ENCODE data around the gene CPNE7. TPM values are rescaled to one million over a fixed set of nuclear protein-coding genes. Genes with fewer than 3 reads are reported as not detected.
"Not testable (repeated sequence)": the region's sequence is repeated elsewhere in the genome, so short reads cannot be mapped to it uniquely, and the experiment has no call there.

Gene CPNE7
- total RNA-seq, 2 donors from 2014 or later: 4.7 to 8.2 TPM

DNA sequence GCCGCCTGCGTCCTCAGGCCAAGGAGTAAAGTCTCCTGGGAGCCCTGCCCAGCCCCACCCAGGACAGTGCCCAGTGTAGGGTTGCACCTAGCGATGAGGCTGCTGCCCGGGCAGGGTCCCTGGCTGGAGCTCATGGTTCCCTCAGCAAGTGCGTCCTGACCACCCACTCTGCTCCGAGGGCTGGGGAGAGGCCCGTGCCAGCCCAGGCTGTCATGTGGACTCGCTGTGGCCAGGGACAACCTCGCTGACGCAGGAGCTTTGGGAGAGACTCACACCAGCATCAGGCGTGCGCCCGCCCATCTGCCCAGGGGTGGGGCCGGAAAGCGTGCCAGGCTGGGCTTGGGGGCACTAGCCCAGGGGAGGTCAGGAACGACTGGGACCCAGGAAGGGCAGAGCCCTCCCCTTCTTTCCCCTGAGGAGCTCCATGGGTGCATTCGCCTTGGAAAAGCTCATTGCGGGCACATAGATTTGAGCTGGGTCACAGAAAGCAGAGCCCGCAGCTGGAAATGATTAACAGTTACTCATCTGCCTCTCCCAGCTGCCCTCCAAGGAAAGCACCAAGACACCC is 57.6 kb downstream of the CPNE7 start:
- no peaks in the 10 kb centered on the region for H3K9me3 ChIP-seq (ENCODE audit: control insufficient read depth, low read length, poor library complexity, severe bottlenecking)
- no peaks in the 10 kb centered on the region for H3K27me3 Mint-ChIP-seq
- DNase-seq (no peak), ATAC-seq (no peak)
- H3K4me1 Mint-ChIP-seq: no peaks in the 10 kb centered on the region
- no peaks in the 10 kb centered on the region for H3K36me3 Mint-ChIP-seq (ENCODE audit: low read depth)
- no peak overlapping the region for H3K27ac Mint-ChIP-seq
- H3K4me3 Mint-ChIP-seq: no peak overlapping the region

DNA sequence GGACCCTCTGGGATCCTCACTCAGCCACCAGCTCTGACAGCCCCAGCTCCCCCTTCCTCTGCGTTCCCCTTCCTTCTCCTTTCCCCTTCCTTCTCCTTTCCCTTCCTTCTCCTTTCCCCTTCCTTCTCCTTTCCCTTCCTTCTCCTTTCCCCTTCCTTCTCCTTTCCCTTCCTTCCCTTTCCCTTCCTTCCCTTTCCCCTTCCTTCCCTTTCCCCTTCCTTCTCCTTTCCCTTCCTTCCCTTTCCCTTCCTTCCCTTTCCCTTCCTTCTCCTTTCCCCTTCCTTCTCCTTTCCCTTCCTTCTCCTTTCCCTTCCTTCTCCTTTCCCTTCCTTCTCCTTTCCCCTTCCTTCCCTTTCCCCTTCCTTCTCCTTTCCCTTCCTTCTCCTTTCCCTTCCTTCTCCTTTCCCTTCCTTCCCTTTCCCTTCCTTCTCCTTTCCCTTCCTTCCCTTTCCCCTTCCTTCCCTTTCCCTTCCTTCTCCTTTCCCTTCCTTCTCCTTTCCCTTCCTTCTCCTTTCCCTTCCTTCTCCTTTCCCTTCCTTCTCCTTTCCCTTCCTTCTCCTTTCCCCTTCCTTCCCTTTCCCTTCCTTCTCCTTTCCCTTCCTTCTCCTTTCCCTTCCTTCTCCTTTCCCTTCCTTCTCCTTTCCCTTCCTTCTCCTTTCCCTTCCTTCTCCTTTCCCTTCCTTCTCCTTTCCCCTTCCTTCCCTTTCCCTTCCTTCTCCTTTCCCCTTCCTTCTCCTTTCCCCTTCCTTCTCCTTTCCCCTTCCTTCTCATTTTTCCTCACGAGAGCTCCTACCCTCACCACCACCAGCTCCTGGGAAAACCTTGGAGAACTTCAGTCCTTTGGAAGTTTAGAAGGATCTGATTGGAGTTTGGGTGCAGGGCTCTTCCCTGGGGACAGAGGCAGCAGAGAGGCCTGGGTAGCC is 59.2 kb downstream of the CPNE7 start:
- H3K27ac Mint-ChIP-seq; H3K4me3 Mint-ChIP-seq; DNase-seq; H3K9me3 ChIP-seq (ENCODE audit: control insufficient read depth, low read length, poor library complexity, severe bottlenecking); H3K4me1 Mint-ChIP-seq; ATAC-seq; H3K27me3 Mint-ChIP-seq; H3K36me3 Mint-ChIP-seq (ENCODE audit: low read depth): not testable (repeated sequence)

DNA sequence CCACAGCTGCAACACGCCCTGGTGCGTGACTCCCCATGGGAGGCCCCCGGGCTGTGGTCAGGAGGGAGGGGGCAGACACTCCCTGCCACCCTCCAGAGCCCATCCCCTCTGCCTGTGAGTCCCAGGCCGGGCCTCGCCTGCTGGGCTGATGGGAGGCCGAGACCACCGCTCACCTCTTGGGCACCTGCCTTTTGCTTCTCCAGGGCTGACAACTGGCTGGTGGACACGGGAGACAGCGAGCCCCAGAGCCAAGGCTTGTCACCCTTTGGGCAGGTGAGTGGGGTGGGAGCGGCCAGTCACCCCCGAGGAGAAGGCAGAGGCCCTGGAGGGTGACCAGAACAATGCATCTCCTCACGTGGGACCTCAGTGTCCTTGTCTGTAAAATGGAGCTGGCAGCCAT is 61.1 kb downstream of the CPNE7 start:
- H3K4me3 Mint-ChIP-seq: no peak overlapping the region
- ATAC-seq (no peak), DNase-seq (no peak)
- no peak overlapping the region for H3K27ac Mint-ChIP-seq
- H3K36me3 Mint-ChIP-seq (ENCODE audit: low read depth): no peaks in the 10 kb centered on the region
- H3K9me3 ChIP-seq (ENCODE audit: control insufficient read depth, low read length, poor library complexity, severe bottlenecking): no peaks in the 10 kb centered on the region
- peaks cover 9% of the 10 kb centered on the region for H3K4me1 Mint-ChIP-seq
- no peaks in the 10 kb centered on the region for H3K27me3 Mint-ChIP-seq

DNA sequence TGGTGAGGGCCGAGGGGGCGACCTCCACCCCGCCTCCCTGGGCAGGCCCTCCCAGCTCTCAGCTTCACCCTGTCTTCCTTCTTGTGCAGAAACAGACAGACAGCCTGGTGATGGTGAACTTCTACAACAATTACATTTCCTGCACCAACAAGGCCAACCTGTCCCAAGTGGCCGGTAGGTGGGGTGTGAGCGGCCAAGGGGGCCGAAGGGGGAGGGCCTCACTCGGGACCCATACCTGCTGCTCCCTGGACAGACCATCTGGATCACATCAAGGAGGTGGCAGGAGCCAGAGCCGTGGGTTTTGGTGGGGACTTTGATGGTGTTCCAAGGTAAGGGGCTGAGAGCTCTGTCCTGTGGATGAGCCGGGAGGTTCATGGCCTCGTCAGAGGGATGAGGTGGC is 61.8 kb downstream of the CPNE7 start:
- Mint-ChIP-seq H3K27ac (no peak overlapping the region), H3K4me1 (peaks cover 9% of the 10 kb centered on the region), H3K4me3 (no peak overlapping the region), H3K27me3 (no peaks in the 10 kb centered on the region), H3K36me3 (ENCODE audit: low read depth) (no peaks in the 10 kb centered on the region)
- no peak for DNase-seq
- ATAC-seq: no peak
- H3K9me3 ChIP-seq (ENCODE audit: control insufficient read depth, low read length, poor library complexity, severe bottlenecking): no peaks in the 10 kb centered on the region

DNA sequence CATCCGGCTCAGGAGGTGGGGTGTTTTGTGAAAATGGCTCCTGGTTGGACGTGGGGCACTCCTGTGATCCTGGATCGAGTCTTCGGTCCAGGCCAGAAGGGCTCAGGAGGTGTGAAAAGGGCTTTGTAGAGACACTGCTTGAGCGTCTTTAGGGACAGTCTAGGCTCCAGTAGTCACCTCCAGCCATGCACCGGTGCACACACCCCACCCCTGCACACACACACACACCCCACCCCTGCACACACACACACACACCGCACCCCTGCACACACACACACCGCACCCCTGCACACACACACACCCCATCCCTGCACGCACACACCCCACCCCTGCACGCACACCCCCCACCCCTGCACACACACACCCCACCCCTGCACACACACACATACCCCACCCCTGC is 62.9 kb downstream of the CPNE7 start:
- no peak for DNase-seq
- Mint-ChIP-seq H3K27me3 (no peaks in the 10 kb centered on the region), H3K36me3 (ENCODE audit: low read depth) (no peaks in the 10 kb centered on the region), H3K4me1 (peaks cover 11% of the 10 kb centered on the region), H3K27ac (no peak overlapping the region), H3K4me3 (no peak overlapping the region)
- no peak for ATAC-seq
- no peaks in the 10 kb centered on the region for H3K9me3 ChIP-seq (ENCODE audit: control insufficient read depth, low read length, poor library complexity, severe bottlenecking)

DNA sequence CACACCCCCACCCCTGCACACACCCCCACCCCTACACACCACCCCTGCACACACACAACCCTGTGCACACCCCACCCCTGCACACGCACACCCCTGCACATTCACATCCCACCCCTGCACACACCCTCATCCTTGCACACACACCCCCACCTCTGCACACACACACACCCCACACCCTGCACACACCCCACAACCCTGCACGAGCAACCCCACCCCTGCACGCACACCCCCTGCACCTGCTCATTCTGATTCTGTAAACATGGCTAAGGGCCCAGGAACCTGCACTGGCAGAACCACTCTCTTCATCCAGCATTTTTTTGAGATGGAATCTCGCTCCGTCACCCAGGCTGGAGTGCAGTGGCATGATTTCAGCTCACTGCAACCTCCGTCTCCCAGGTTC is 63.8 kb downstream of the CPNE7 start:
- no peak for DNase-seq
- Mint-ChIP-seq H3K27ac (no peak overlapping the region), H3K27me3 (no peaks in the 10 kb centered on the region), H3K4me3 (no peak overlapping the region), H3K36me3 (ENCODE audit: low read depth) (no peaks in the 10 kb centered on the region), H3K4me1 (peaks cover 11% of the 10 kb centered on the region)
- no peaks in the 10 kb centered on the region for H3K9me3 ChIP-seq (ENCODE audit: control insufficient read depth, low read length, poor library complexity, severe bottlenecking)
- no peak for ATAC-seq

DNA sequence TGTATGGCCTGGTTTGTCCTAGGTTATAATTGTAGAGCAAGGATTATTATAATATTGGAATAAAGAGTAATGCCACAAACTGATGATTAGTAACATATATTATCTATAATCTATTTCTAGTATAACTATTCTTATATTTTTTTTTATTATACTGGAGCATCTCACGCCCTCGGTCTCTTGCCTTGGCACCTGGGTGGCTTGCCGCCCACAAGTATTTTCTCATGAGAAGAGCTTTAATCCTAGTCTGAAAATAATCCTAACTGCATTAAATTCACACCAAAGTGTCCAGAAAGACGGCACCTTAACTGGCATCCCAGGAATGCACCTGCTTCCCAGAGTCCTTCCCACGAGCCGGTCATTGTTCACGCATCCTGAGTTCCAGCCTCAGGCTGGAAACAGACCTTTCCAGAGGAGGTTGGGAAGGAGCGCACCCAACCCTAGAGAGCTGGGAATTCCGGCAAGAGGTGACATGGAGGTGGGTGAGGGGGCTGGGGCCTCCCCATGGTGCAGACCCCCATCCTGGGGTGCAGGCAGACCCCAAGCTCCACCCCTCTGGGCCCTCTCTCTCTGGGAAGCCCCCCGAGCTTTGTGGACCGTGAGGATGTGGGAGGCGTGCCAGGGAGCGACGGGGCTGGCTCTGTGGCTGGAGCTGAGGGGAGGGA is 66.0 kb downstream of the CPNE7 start:
- no peak for DNase-seq
- no peak overlapping the region for H3K4me3 Mint-ChIP-seq
- H3K4me1 Mint-ChIP-seq: peaks cover 11% of the 10 kb centered on the region
- no peaks in the 10 kb centered on the region for H3K36me3 Mint-ChIP-seq (ENCODE audit: low read depth)
- H3K27me3 Mint-ChIP-seq: no peaks in the 10 kb centered on the region
- no peaks in the 10 kb centered on the region for H3K9me3 ChIP-seq (ENCODE audit: control insufficient read depth, low read length, poor library complexity, severe bottlenecking)
- no peak for ATAC-seq
- peak overlapping the region; percentile 39 for H3K27ac Mint-ChIP-seq

DNA sequence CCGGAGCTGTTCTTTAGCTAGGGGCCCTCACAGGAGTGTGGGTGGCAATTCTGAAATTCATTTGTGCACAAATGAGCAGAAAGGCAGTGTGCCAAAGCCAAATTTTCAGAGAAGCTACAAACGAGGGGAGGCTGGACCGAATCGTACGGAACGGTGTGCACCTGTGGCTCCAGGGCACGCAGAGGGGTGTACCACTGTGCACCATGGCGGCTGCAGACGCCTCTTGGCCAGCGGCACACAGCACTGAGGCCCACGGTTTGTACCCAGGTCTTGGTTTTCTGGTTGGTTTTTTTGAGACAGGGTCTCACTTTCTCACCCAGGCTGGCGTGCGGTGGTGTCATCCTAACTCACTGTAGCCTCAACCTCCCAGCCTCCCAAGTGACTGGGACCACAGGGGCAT is 67.0 kb downstream of the CPNE7 start:
- H3K9me3 ChIP-seq (ENCODE audit: control insufficient read depth, low read length, poor library complexity, severe bottlenecking): no peaks in the 10 kb centered on the region
- H3K4me3 Mint-ChIP-seq: no peak overlapping the region
- H3K27ac Mint-ChIP-seq: no peak overlapping the region
- H3K27me3 Mint-ChIP-seq: no peaks in the 10 kb centered on the region
- H3K4me1 Mint-ChIP-seq: peaks cover 11% of the 10 kb centered on the region
- H3K36me3 Mint-ChIP-seq (ENCODE audit: low read depth): no peaks in the 10 kb centered on the region
- ATAC-seq (no peak), DNase-seq (no peak)

DNA sequence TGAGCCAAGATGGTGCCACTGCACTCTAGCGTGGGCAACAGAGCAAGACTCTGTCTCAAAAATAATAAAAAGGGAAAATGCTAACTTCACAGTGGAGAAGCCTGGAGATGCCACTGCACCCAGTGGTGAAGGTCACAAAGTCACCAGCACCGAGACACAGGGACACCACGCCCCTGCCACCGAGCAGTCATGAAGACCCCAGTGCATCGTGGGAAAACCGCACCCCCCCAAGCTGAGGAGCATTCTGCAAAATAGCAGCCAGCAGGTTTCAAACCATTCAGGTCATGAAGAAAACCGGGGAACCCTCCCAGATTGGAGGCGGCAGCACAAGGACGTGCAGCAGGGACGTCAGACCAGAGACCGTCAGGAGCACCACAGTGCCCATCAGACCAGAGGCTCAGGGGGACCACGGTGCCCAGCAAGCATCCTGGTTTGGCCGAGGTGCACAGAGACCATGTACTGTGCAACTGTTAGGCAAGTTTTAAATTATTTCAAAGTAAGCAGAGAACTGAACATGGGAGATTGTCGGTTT is 68.3 kb downstream of the CPNE7 start:
- H3K9me3 ChIP-seq (ENCODE audit: control insufficient read depth, low read length, poor library complexity, severe bottlenecking): no peaks in the 10 kb centered on the region
- peaks cover 11% of the 10 kb centered on the region for H3K4me1 Mint-ChIP-seq

DNA sequence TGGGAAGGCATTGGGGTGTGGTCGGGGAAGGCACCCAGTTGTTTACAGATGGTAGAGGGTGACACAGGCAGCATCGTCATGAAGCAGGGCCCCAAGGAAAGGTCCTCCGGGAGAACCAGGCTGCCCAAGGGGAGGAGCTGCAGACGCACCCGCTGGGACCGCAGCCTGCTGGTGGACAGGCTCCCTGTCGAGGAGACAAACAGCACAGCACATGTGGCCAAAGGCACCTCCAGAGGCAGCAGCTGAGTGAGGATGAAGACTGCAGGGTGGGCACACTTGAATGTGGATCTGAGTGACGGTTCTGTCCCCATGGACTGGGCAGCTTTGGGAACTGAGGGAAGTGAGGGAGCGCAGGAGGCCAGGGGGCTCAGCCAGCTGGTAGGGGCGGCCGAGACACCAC is 69.6 kb downstream of the CPNE7 start:
- H3K36me3 Mint-ChIP-seq (ENCODE audit: low read depth): no peaks in the 10 kb centered on the region
- peak overlapping the region; percentile 81 for H3K27ac Mint-ChIP-seq
- H3K27me3 Mint-ChIP-seq: no peaks in the 10 kb centered on the region
- no peaks in the 10 kb centered on the region for H3K9me3 ChIP-seq (ENCODE audit: control insufficient read depth, low read length, poor library complexity, severe bottlenecking)
- no peak overlapping the region for H3K4me3 Mint-ChIP-seq
- DNase-seq (no peak), ATAC-seq (no peak)
- peaks cover 11% of the 10 kb centered on the region for H3K4me1 Mint-ChIP-seq

More for the DNA sequence above, 68.3 kb downstream of the CPNE7 start:
- H3K27ac Mint-ChIP-seq: peak overlapping the region; percentile 63
- no peak overlapping the region for H3K4me3 Mint-ChIP-seq
- no peaks in the 10 kb centered on the region for H3K27me3 Mint-ChIP-seq
- ATAC-seq (no peak), DNase-seq (no peak)
- no peaks in the 10 kb centered on the region for H3K36me3 Mint-ChIP-seq (ENCODE audit: low read depth)

DNA sequence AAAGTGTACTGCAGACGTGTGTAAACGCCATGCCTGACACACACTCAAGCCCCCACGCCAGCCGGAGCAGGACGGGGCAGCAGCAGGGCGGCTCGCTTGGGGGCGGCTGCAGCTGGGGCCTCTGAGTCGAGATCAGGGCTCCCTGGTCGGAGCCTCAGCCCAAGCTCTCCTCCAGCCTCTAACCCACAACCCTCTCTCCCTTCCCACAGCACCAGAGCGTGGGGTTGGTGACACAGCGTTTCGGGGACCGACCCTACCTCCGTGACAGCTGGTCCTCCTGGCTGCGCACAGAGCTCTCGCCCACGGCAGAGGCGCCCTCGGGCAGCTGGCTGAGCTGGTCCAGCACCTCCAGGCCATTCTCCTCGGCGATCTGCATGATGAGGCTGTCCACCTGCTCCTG is 70.7 kb downstream of the CPNE7 start:
- Mint-ChIP-seq H3K4me3 (no peak overlapping the region), H3K27ac (peak overlapping the region; percentile 81), H3K27me3 (no peaks in the 10 kb centered on the region), H3K4me1 (peaks cover 2% of the 10 kb centered on the region), H3K36me3 (ENCODE audit: low read depth) (no peaks in the 10 kb centered on the region)
- H3K9me3 ChIP-seq (ENCODE audit: control insufficient read depth, low read length, poor library complexity, severe bottlenecking): no peaks in the 10 kb centered on the region
- ATAC-seq (peak; percentile 12), DNase-seq (no peak)

Data from T-helper 17 cell (primary cell).